Right lobe of liver (tissue), 4 donors: ENCODE measurements around the gene PRICKLE1.

Source experiments
- CTCF ChIP-seq, 4 donors: fragments of 200-600 bp in 3 of 4; fragments of 450-650 bp in 1 of 4; IDR thresholded peaks; one replicate each; pipeline versions ENCODE4 v1.5.1 to v1.8.0; 2016 to 2022; ENCODE audit warnings: antibody characterized with exemption in 4 of 4, mild to moderate bottlenecking in 2 of 4
- POLR2A ChIP-seq: fragments of 450-650 bp; IDR thresholded peaks from one replicate; pipeline ENCODE4 v1.6.1; 2017; ENCODE audit warnings: antibody characterized with exemption, mild to moderate bottlenecking
- donor health status: DM: no; HTN: no; CAD: no.
- donor health status: DM: no; HTN: no; CAD: no.
- donor health status: DM: no; HTN: yes; CAD: no.

- no peak for TF ChIP-seq CTCF (IDR thresholded peaks at IDR 0.05)
- no peak for TF ChIP-seq POLR2A
Observed at GRCh38 chr12:42587601-42588523, 1.7 kb downstream of the PRICKLE1 start.
